Measurements from ENCODE around the gene ATP5F1E. TPM values are rescaled to one million over a fixed set of nuclear protein-coding genes. Genes with fewer than 3 reads are reported as not detected.
A peak's percentile ranks its signal among the peaks of the same experiment; 100 is the strongest.

The ATP5F1E gene
- total and polyA plus RNA-seq, 9 of the 15 experiments (the other 6 are each of a cell fraction or from before 2014, with no cell fraction given), result 60.3 to 162 (median 113) TPM

GRCh38 chr20:59010995-59011873, 20.9 kb downstream of the ATP5F1E start (continued):
- TF ChIP-seq SIN3B (IDR thresholded peaks at IDR 0.05; ENCODE audit: low read depth), result no peak
- TF ChIP-seq ZFPM2 (CRISPR knock-in tag; IDR thresholded peaks at IDR 0.05), result no peak
- TF ChIP-seq MTA2 (IDR thresholded peaks at IDR 0.05; ENCODE audit: low read depth), result peak; percentile 20; the same call in 1 of the 2 replicates
- 0 out of 2 replicates have a peak, but pooled peaks have one; percentile 38 for TF ChIP-seq RBFOX2 (IDR thresholded peaks at IDR 0.05; ENCODE audit: low read depth, low read length)
- TF ChIP-seq BRF2 (IDR thresholded peaks at IDR 0.05; ENCODE audit: borderline replicate concordance, insufficient read depth, insufficient read length), result no peak
- no peak for TF ChIP-seq ZEB2 (IDR thresholded peaks at IDR 0.05)
- TF ChIP-seq ZBTB9 (CRISPR knock-in tag; IDR thresholded peaks at IDR 0.05), result no peak
- TF ChIP-seq ARID2 (IDR thresholded peaks at IDR 0.05), result no peak
- TF ChIP-seq ZNF699 (CRISPR knock-in tag; IDR thresholded peaks at IDR 0.05; ENCODE audit: insufficient replicate concordance), result no peak
- no peak for TF ChIP-seq ZNF586 (CRISPR knock-in tag; conservative IDR thresholded peaks at IDR 0.05)
- no peak for TF ChIP-seq CHAMP1 (IDR thresholded peaks at IDR 0.05)
- no peak for TF ChIP-seq ZKSCAN1 (IDR thresholded peaks at IDR 0.05; ENCODE audit: low read depth, low read length)
- TF ChIP-seq HES1 (IDR thresholded peaks at IDR 0.05; ENCODE audit: low read depth), result no peak
- TF ChIP-seq ZNF384 (IDR thresholded peaks at IDR 0.05; ENCODE audit: low read depth, low read length), result no peak
- no peak for TF ChIP-seq ZNF3 (CRISPR knock-in tag; IDR thresholded peaks at IDR 0.05)
- no peak for TF ChIP-seq BACH1 (tag; IDR thresholded peaks at IDR 0.05)
- 0 out of 2 replicates have a peak, but pooled peaks have one; percentile 20 for TF ChIP-seq SMARCC2 (IDR thresholded peaks at IDR 0.05; ENCODE audit: low read depth)
- 0 out of 4 replicates have a peak, but pooled peaks have one; percentile 7 to 38 for TF ChIP-seq MLLT1 (IDR thresholded peaks at IDR 0.05)
- TF ChIP-seq TCFL5 (CRISPR knock-in tag; conservative IDR thresholded peaks at IDR 0.05), result no peak
- no peak for TF ChIP-seq ATF4 (CRISPR knock-in tag; IDR thresholded peaks at IDR 0.05)
